ENCODE measurements around the gene VENTX. TPM values are rescaled to one million over a fixed set of nuclear protein-coding genes. Genes with fewer than 3 reads are reported as not detected.
A peak's percentile ranks its signal among the peaks of the same experiment; 100 is the strongest.

Gene VENTX
- total RNA-seq, 1 donor from 2014 or later: not detected

- peak overlapping the region; percentile 80 for H3K4me2 ChIP-seq
- H3K9ac ChIP-seq: no peak overlapping the region
- H3K36me3 ChIP-seq: no peaks in the 10 kb centered on the region
- no peaks in the 10 kb centered on the region for H3K9me3 ChIP-seq (ENCODE audit: low read depth)
- H3F3A ChIP-seq (ENCODE audit: low read depth): peaks cover 19% of the 10 kb centered on the region
- no peak for DNase-seq (ENCODE audit: low spot score)
- Mint-ChIP-seq H3K27me3 (ENCODE audit: insufficient read depth, low read depth) (peaks cover 66% of the 10 kb centered on the region), H3K4me1 (peaks cover 12% of the 10 kb centered on the region), H3K9me3 (peaks cover 5% of the 10 kb centered on the region), H3K27ac (no peak overlapping the region), H3K36me3 (no peaks in the 10 kb centered on the region), H3K4me3 (no peak overlapping the region)
- peaks cover 98% of the 10 kb centered on the region for H3K27me3 ChIP-seq
- TF ChIP-seq EZH2 (IDR thresholded peaks at IDR 0.05) (peak; percentile 78), CTCF (IDR thresholded peaks at IDR 0.05) (no peak), EZH2phosphoT487 (IDR thresholded peaks at IDR 0.05) (peak; percentile 81)
- H3K79me2 ChIP-seq (ENCODE audit: low read depth): no peaks in the 10 kb centered on the region
- H3K27ac ChIP-seq: no peak overlapping the region
- no peak overlapping the region for H2AFZ ChIP-seq (replicated peaks)
- peak overlapping the region; percentile 47 for H3K4me3 ChIP-seq
- peaks cover 23% of the 10 kb centered on the region for H4K20me1 ChIP-seq (ENCODE audit: low read depth)
- peaks cover 36% of the 10 kb centered on the region for H3K4me1 ChIP-seq
Measured at GRCh38 chr10:133235265-133235855, 2.3 kb upstream of the VENTX start.

DNA sequence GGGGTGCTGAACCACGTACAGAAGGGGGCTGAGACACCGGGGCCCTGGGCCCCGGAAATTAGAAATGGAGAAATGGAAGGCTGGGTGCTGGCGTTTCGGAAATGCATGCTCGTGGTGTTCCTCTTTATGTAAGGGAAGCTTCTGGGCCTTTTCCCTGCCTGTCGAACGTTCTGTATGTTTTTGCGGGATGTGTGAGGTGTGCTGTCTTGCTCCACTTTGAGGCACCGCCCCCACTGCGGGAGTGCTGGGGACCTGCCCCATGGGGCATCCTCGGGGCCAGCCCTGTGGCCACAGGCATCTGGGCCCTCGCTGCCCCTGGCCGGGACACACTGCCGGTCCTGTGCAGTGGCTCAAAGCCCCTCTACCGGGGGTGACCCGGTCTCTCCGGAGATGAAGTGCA, 1.7 kb upstream of the VENTX start:
- Histone ChIP-seq H3K9me3 (ENCODE audit: low read depth) (no peaks in the 10 kb centered on the region), H3K36me3 (no peaks in the 10 kb centered on the region), H3K79me2 (ENCODE audit: low read depth) (no peaks in the 10 kb centered on the region), H3K4me1 (peaks cover 36% of the 10 kb centered on the region), H3F3A (ENCODE audit: low read depth) (peaks cover 22% of the 10 kb centered on the region), H3K9ac (no peak overlapping the region), H2AFZ (replicated peaks) (no peak overlapping the region), H3K4me2 (peak overlapping the region; percentile 80), H3K27ac (no peak overlapping the region), H3K4me3 (peak overlapping the region; percentile 47), H3K27me3 (peaks cover 97% of the 10 kb centered on the region), H4K20me1 (ENCODE audit: low read depth) (peaks cover 23% of the 10 kb centered on the region)
- H3K4me3 Mint-ChIP-seq: no peak overlapping the region
- TF ChIP-seq CTCF (IDR thresholded peaks at IDR 0.05): no peak
- no peak for TF ChIP-seq EZH2phosphoT487 (IDR thresholded peaks at IDR 0.05)
- TF ChIP-seq EZH2 (IDR thresholded peaks at IDR 0.05): no peak
- H3K36me3 Mint-ChIP-seq: no peaks in the 10 kb centered on the region
- H3K4me1 Mint-ChIP-seq: peaks cover 12% of the 10 kb centered on the region
- no peak for DNase-seq (ENCODE audit: low spot score)
- no peak overlapping the region for H3K27ac Mint-ChIP-seq
- H3K9me3 Mint-ChIP-seq: peaks cover 5% of the 10 kb centered on the region
- peaks cover 71% of the 10 kb centered on the region for H3K27me3 Mint-ChIP-seq (ENCODE audit: insufficient read depth, low read depth)

GRCh38 chr10:133236401-133237240, 1.0 kb upstream of the VENTX start:
- Histone ChIP-seq H3K4me3 (peak overlapping the region; percentile 47), H4K20me1 (ENCODE audit: low read depth) (peaks cover 17% of the 10 kb centered on the region), H2AFZ (replicated peaks) (peak overlapping the region; percentile 68), H3K4me1 (peaks cover 30% of the 10 kb centered on the region), H3K9me3 (ENCODE audit: low read depth) (no peaks in the 10 kb centered on the region), H3F3A (ENCODE audit: low read depth) (peaks cover 23% of the 10 kb centered on the region), H3K9ac (no peak overlapping the region), H3K36me3 (no peaks in the 10 kb centered on the region), H3K79me2 (ENCODE audit: low read depth) (no peaks in the 10 kb centered on the region), H3K27ac (no peak overlapping the region), H3K27me3 (peaks cover 97% of the 10 kb centered on the region), H3K4me2 (peak overlapping the region; percentile 80)
- peak; percentile 47 for DNase-seq (ENCODE audit: low spot score)
- peaks cover 10% of the 10 kb centered on the region for H3K4me1 Mint-ChIP-seq
- no peak overlapping the region for H3K27ac Mint-ChIP-seq
- peaks cover 68% of the 10 kb centered on the region for H3K27me3 Mint-ChIP-seq (ENCODE audit: insufficient read depth, low read depth)
- no peaks in the 10 kb centered on the region for H3K36me3 Mint-ChIP-seq
- peaks cover 5% of the 10 kb centered on the region for H3K9me3 Mint-ChIP-seq
- H3K4me3 Mint-ChIP-seq: no peak overlapping the region
- TF ChIP-seq EZH2phosphoT487 (IDR thresholded peaks at IDR 0.05) (peak; percentile 79), CTCF (IDR thresholded peaks at IDR 0.05) (no peak), EZH2 (IDR thresholded peaks at IDR 0.05) (peak; percentile 94)

Measured in neural progenitor cell (in vitro differentiated cells).